H9 (cell line): ENCODE data around the gene PPP1R13L. TPM values are rescaled to one million over a fixed set of nuclear protein-coding genes. Genes with fewer than 3 reads are reported as not detected.

Experiments used
- DNase-seq: peaks from one replicate; pipeline ENCODE4 v3.0.0-alpha.2; 2017
- H2AFZ ChIP-seq: one replicate; pipeline ENCODE4 v1.6.1; 2013; ENCODE audit warnings: mild to moderate bottlenecking, low read length, control low read depth, moderate library complexity
- H2AK5ac ChIP-seq: 2 replicates; pipeline ENCODE4 v1.6.1; 2013; ENCODE audit warnings: low read length, control low read depth, mixed read lengths; ENCODE audit not compliant: insufficient read length
- H2BK120ac ChIP-seq: one replicate; pipeline ENCODE4 v1.6.1; 2013; ENCODE audit warnings: low read depth, mild to moderate bottlenecking, low read length, control low read depth, inconsistent platforms; ENCODE audit not compliant: poor library complexity, severe bottlenecking
- H2BK12ac ChIP-seq: 2 replicates; pipeline ENCODE4 v1.6.1; 2013; ENCODE audit warnings: low read length, control low read depth, mixed read lengths, low read depth; ENCODE audit not compliant: insufficient read length
- H2BK15ac ChIP-seq: 2 replicates; pipeline ENCODE4 v1.6.1; 2013; ENCODE audit warnings: low read depth, low read length, control low read depth
- H2BK20ac ChIP-seq: one replicate; pipeline ENCODE4 v1.6.1; 2013; ENCODE audit warnings: low read depth, mild to moderate bottlenecking, low read length, control low read depth, inconsistent platforms; ENCODE audit not compliant: poor library complexity, severe bottlenecking
- H2BK5ac ChIP-seq: 2 replicates; pipeline ENCODE4 v1.6.1; 2013; ENCODE audit warnings: low read length, control low read depth, mixed read lengths; ENCODE audit not compliant: insufficient read length
- H3K14ac ChIP-seq: 2 replicates; pipeline ENCODE4 v1.6.1; 2013; ENCODE audit warnings: low read length, control low read depth; ENCODE audit not compliant: insufficient read depth
- H3K18ac ChIP-seq: 2 replicates; pipeline ENCODE4 v1.6.1; 2013; ENCODE audit warnings: low read depth, mild to moderate bottlenecking, mixed read lengths, low read length, control low read depth; ENCODE audit not compliant: insufficient read length
- H3K23ac ChIP-seq: 2 replicates; pipeline ENCODE4 v1.6.1; 2013; ENCODE audit warnings: low read length, control low read depth, mixed read lengths, low read depth; ENCODE audit not compliant: insufficient read length
- H3K23me2 ChIP-seq: 2 replicates; pipeline ENCODE4 v1.6.1; 2013; ENCODE audit warnings: low read depth, mild to moderate bottlenecking, mixed read lengths, low read length, control low read depth; ENCODE audit not compliant: insufficient read length, poor library complexity, severe bottlenecking
- H3K27ac ChIP-seq: 2 replicates; pipeline ENCODE4 v1.5.1; 2013; ENCODE audit warnings: low read length, control low read depth, mixed read lengths, low read depth; ENCODE audit not compliant: insufficient read length
- H3K27me3 ChIP-seq: 2 replicates; pipeline ENCODE4 v1.6.1; 2013; ENCODE audit warnings: low read length, control low read depth, inconsistent platforms; ENCODE audit not compliant: insufficient read depth
- H3K4ac ChIP-seq: 2 replicates; pipeline ENCODE4 v1.6.1; 2013; ENCODE audit warnings: low read depth, mild to moderate bottlenecking, control low read depth, inconsistent platforms, low read length, moderate library complexity
- H3K4me1 ChIP-seq: 2 replicates; pipeline ENCODE4 v1.6.1; 2013; ENCODE audit warnings: low read length, control low read depth, inconsistent platforms; ENCODE audit not compliant: insufficient read depth
- H3K4me2 ChIP-seq: 2 replicates; pipeline ENCODE4 v1.6.1; 2013; ENCODE audit warnings: low read length, control low read depth, mixed read lengths; ENCODE audit not compliant: insufficient read length, insufficient read depth
- H3K56ac ChIP-seq: 2 replicates; pipeline ENCODE4 v1.6.1; 2013; ENCODE audit warnings: low read depth, mild to moderate bottlenecking, mixed read lengths, low read length, control low read depth; ENCODE audit not compliant: insufficient read length
- H3K79me1 ChIP-seq: 2 replicates; pipeline ENCODE4 v1.6.1; 2013; ENCODE audit warnings: low read depth, mild to moderate bottlenecking, moderate library complexity, low read length, control low read depth, inconsistent platforms; ENCODE audit not compliant: insufficient read depth, poor library complexity, severe bottlenecking
- H3K79me2 ChIP-seq: 2 replicates; pipeline ENCODE4 v1.6.1; 2013; ENCODE audit warnings: low read length, control low read depth, inconsistent platforms; ENCODE audit not compliant: insufficient read depth
- H3K9ac ChIP-seq: 2 replicates; pipeline ENCODE4 v1.6.1; 2013; ENCODE audit warnings: low read length, control low read depth, mixed read lengths; ENCODE audit not compliant: insufficient read length; ENCODE audit errors: extremely low read depth
- H3K9me3 ChIP-seq: one replicate; pipeline ENCODE4 v1.6.1; 2013; ENCODE audit warnings: low read depth, low read length, inconsistent platforms; ENCODE audit not compliant: control insufficient read depth
- H3T11ph ChIP-seq: one replicate; pipeline ENCODE4 v1.6.1; 2013; ENCODE audit warnings: mild to moderate bottlenecking, low read length, control low read depth, inconsistent platforms
- H4K20me1 ChIP-seq: one replicate; pipeline ENCODE4 v1.6.1; 2013; ENCODE audit not compliant: control insufficient read depth, insufficient read length, insufficient read depth
- H4K5ac ChIP-seq: 2 replicates; pipeline ENCODE4 v1.6.1; 2013; ENCODE audit warnings: low read depth, mild to moderate bottlenecking, mixed read lengths, low read length, control low read depth; ENCODE audit not compliant: insufficient read length
- H4K8ac ChIP-seq: replicated peaks from 2 replicates; pipeline ENCODE4 v1.6.1; 2013; ENCODE audit warnings: low read length, control low read depth, mixed read lengths, low read depth; ENCODE audit not compliant: insufficient read length
- H4K91ac ChIP-seq: 2 replicates; pipeline ENCODE4 v1.6.1; 2013; ENCODE audit warnings: low read depth, mild to moderate bottlenecking, moderate library complexity, mixed read lengths, low read length, control low read depth; ENCODE audit not compliant: insufficient read length
- H3K27ac Mint-ChIP-seq, 3 experiments: 2 replicates in 2 of 3; 3 replicates in 1 of 3; pipeline ENCODE4 v1.8.0; 2020 to 2021; ENCODE audit warnings: mixed read lengths in 3 of 3, mild to moderate bottlenecking in 1 of 3, moderate library complexity in 1 of 3
- H3K27me3 Mint-ChIP-seq: 2 replicates; pipeline ENCODE4 v1.8.0; 2021; ENCODE audit warnings: low read depth, mild to moderate bottlenecking, moderate library complexity, mixed read lengths
- H3K36me3 Mint-ChIP-seq, 3 experiments: 2 replicates in 2 of 3; 3 replicates in 1 of 3; pipeline ENCODE4 v1.8.0; 2020 to 2021; ENCODE audit warnings: low read depth in 3 of 3, mixed read lengths in 3 of 3; ENCODE audit not compliant: insufficient read depth in 1 of 3
- H3K4me1 Mint-ChIP-seq, 2 experiments: 2 replicates each; pipeline ENCODE4 v1.8.0; 2020; ENCODE audit warnings: mixed read lengths in 2 of 2
- H3K4me3 Mint-ChIP-seq, 2 experiments: 2 replicates in 1 of 2; 3 replicates in 1 of 2; pipeline ENCODE4 v1.8.0; 2020 to 2021; ENCODE audit warnings: mild to moderate bottlenecking in 2 of 2, mixed read lengths in 2 of 2, moderate library complexity in 1 of 2
- H3K9me3 Mint-ChIP-seq, 2 experiments: 2 replicates in 1 of 2; 3 replicates in 1 of 2; pipeline ENCODE4 v1.8.0; 2020; ENCODE audit warnings: mild to moderate bottlenecking in 2 of 2, mixed read lengths in 2 of 2, moderate library complexity in 1 of 2
- WGBS: extraction: QIAGEN DNeasy Blood & Tissue Kit; methylation state at CpG from one replicate; pipeline ENCODE4 v1.1.7; 2013; ENCODE audit warnings: missing lambda C conversion rate, low lambda C conversion rate, mixed read lengths; ENCODE audit not compliant: insufficient read length; ENCODE audit errors: extremely low coverage; 5-methylcytosine and 5-hydroxymethylcytosine counted together
- total RNA-seq: library from RNA; stranded (reverse); gene quantifications from 2 replicates; pipeline ENCODE4 v1.2.1, GENCODE V29; 2021
- TF ChIP-seq, protein P1 (sequence below): fragments of 200-600 bp; sonication (generic); conservative IDR thresholded peaks from 3 replicates; pipeline ENCODE4 v1.8.0; 2021; ENCODE audit warnings: antibody characterized with exemption, mild to moderate bottlenecking

Gene PPP1R13L
- total RNA-seq, 1 experiment from 2014 or later = 42.6 TPM

DNA sequence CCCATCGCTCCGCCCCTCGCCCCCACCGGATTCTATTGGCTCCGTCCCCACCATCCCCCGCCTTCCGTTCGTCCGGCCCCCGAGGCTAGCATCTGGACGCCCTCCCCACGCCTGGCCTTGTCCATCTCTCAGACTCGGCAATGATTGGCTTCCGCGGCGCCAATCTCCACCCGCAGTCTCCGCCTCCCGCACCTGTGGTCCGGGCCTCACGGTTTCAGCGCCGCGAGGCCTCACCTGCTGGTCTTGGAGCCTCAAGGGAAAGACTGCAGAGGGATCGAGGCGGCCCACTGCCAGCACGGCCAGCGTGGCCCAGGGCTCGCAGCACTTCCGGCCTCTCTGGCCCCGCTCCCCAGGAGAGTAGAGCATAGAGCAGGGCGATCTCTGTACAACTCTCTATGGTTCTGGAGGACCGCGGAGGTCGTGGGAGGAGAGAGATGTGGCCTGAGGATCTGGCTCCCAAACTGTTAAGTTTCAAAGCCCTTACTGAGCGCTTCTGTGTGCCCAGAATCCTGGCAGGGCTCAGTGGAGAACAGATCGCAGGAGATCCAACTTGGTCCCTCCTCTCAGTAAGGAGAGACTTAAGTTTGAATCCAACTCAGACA, 18.8 kb upstream of the PPP1R13L start, which contains the start of gene ERCC1:
TSS of gene ERCC1 (minus strand) at position 329 of the 602 bp plus-strand sequence. CDS start 543 bp downstream, outside the sequence.
- Mint-ChIP-seq H3K4me1 (peaks cover 23 to 32% of the 10 kb centered on the region in 2 experiments), H3K27me3 (no peaks in the 10 kb centered on the region; the same call in 1 of the 2 replicates), H3K9me3 (no peaks in the 10 kb centered on the region; a peak in 2 of 5 replicates), H3K36me3 (peaks cover 10 to 19% (median 18%) of the 10 kb centered on the region in 3 experiments; a peak in 6 of 7 replicates), H3K27ac (peak within 1 kb of the TSS; percentile 99), H3K4me3 (peak within 1 kb of the TSS; percentile 85 to 94)
- Histone ChIP-seq H3K79me1 (no peaks in the 10 kb centered on the region), H4K91ac (no peak within 1 kb of the TSS), H3K4me2 (peak within 1 kb of the TSS; percentile 84), H2BK12ac (no peak within 1 kb of the TSS), H3K14ac (peak within 1 kb of the TSS; percentile 60; the same call in 1 of the 2 replicates), H4K20me1 (no peaks in the 10 kb centered on the region), H3K79me2 (no peaks in the 10 kb centered on the region), H3K27me3 (no peaks in the 10 kb centered on the region), H2BK15ac (no peak within 1 kb of the TSS), H3K9me3 (no peaks in the 10 kb centered on the region), H3K9ac (peak within 1 kb of the TSS; percentile 47), H3K27ac (peak within 1 kb of the TSS; percentile 84), H3K4me1 (peaks cover 2% of the 10 kb centered on the region; the same call in 1 of the 2 replicates), H2BK5ac (no peak within 1 kb of the TSS), H3T11ph (no peak within 1 kb of the TSS), H3K23me2 (peaks cover 18% of the 10 kb centered on the region), H4K5ac (no peak within 1 kb of the TSS), H3K23ac (no peak within 1 kb of the TSS), H2BK20ac (no peak within 1 kb of the TSS), H2BK120ac (no peak within 1 kb of the TSS), H3K4ac (no peak within 1 kb of the TSS), H3K18ac (peak within 1 kb of the TSS; percentile 55), H3K56ac (no peak within 1 kb of the TSS), H2AFZ (no peak within 1 kb of the TSS), H4K8ac (no peak within 1 kb of the TSS), H2AK5ac (no peak within 1 kb of the TSS)
- peak; percentile 100 for DNase-seq
- no CpG with 5 or more reads among the region's 37 CpGs for WGBS
- TF ChIP-seq, protein P1, sequence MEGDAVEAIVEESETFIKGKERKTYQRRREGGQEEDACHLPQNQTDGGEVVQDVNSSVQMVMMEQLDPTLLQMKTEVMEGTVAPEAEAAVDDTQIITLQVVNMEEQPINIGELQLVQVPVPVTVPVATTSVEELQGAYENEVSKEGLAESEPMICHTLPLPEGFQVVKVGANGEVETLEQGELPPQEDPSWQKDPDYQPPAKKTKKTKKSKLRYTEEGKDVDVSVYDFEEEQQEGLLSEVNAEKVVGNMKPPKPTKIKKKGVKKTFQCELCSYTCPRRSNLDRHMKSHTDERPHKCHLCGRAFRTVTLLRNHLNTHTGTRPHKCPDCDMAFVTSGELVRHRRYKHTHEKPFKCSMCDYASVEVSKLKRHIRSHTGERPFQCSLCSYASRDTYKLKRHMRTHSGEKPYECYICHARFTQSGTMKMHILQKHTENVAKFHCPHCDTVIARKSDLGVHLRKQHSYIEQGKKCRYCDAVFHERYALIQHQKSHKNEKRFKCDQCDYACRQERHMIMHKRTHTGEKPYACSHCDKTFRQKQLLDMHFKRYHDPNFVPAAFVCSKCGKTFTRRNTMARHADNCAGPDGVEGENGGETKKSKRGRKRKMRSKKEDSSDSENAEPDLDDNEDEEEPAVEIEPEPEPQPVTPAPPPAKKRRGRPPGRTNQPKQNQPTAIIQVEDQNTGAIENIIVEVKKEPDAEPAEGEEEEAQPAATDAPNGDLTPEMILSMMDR = no peak
